NCI-H748 (cell line): ENCODE data around the gene HGD.

Source experiments
- DNase-seq: peaks from one replicate; lab custom pipeline; 2025; ENCODE audit not compliant: unreplicated experiment; lab: John Stamatoyannopoulos, UW

The HGD gene, protein sequence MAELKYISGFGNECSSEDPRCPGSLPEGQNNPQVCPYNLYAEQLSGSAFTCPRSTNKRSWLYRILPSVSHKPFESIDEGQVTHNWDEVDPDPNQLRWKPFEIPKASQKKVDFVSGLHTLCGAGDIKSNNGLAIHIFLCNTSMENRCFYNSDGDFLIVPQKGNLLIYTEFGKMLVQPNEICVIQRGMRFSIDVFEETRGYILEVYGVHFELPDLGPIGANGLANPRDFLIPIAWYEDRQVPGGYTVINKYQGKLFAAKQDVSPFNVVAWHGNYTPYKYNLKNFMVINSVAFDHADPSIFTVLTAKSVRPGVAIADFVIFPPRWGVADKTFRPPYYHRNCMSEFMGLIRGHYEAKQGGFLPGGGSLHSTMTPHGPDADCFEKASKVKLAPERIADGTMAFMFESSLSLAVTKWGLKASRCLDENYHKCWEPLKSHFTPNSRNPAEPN

DNA sequence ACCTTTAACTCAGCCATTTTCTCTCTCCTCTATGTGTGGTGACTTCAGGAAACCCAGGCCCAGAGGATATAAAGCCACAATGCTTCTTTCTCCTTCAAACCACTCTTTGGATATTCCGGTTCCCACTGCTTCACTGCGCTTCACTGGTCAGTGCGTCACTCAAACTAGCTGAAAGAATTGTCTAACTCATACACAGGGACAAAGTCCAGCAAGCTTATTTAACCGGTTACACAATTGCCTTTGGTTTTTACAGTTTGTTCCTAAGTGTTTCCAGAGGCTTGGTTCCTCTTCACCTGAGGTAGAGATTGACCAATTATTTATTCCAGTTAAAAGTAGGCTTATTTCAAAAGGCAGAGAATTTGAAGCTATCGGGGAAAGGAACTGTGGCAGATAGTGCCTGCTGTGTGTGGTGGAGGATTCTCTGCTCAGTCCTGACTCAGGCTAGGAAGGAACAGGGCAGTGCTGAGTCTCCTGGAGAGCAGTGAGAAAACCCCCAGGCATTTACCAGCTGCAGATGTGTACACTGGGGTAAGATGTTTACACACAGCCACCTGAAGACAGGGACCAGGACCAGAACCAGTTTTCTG is at the start of gene HGD:
Gene HGD, minus strand, starts transcription at position 145 of the 587 bp plus-strand sequence. Its CDS starts 128 bp downstream, at position 17.
- DNase-seq: no peak

DNA sequence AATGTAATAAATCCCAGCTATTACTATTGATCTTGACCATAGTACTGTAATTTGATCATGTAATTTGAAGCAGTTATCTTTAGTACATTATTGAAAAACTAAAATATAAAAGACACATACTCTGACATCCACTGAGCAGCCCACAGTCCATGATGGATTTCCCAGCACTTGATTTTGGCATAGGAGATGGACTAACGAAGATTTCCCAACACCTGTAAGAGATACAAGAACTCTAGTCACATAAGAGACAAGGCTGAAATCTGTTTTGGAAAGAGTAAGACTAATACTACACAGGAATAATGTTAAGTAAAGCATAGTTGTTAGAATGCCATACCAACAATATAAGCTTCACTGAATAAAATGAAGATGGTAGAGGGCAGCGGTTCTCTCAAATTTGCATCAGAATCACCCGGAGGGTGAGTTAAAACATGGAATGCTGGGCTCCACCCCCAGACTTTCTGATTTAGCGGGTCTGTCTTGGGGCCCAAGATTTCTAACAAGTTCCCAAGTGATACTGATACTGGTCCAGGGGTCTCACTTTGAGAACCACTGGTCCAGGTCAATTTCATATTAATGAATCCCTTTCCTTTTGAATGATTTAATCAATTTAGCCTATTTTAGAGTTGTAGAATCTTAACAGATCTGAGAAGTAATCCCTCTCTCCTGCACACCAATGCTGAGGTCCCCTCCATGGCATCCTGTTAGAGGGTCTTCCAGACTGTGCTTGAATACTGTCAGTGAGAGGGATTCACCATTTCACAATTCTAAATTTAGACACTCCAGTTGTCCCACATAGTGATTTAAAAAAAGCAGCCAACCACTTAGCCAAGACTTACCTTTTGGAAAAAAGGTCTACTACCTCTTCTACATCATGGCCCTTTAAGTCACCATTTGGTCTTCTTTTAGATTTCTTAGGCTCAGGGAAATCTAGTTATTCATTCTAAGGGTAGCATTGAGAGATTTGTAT is 48.8 kb upstream of the HGD start:
- no peak for DNase-seq

DNA sequence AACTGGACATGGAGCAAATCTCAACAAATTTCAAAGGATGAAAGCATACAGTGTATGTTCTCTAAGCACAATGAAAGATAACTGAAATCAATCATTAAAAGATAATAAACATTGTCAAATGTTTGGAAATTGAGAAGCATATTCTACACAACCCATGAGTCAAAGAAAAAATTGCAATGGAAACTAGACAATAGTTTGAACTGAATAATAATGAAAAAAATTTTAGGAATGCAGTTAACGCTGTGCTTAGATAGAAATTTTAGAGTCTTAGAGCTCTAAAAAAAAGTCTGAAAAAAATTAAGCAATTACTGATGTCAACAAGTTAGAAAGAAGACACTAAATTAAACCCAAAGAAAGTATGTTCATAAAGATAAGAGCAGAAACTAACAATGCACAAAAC is 44.8 kb upstream of the HGD start:
- DNase-seq: no peak

DNA sequence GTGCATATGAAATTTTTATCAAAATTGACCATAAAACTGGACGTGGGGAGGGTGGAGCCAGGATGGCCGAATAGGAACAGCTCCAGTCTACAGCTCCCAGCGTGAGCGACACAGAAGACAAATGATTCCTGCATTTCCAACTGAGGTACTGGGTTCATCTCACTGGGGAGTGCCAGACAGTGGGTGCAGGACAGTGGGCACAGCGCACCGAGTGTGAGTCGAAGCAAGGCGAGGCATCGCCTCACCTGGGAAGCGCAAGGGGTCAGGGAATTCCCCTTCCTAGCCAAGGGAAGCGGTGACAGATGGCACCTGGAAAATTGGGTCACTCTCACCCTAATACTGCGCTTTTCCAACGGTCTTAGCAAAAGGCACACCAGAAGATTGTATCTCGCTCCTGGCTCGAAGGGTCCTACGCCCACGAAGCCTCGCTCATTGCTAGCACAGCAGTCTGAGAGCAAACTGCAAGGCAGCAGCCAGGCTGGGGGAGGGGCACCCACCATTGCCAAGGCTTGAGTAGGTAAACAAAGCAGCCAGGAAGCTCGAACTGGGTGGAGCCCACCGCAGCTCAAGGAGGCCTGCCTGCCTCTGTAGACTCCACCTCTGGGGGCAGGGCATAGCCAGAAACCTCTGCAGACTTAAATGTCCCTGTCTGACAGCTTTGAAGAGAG is 37.3 kb upstream of the HGD start:
- DNase-seq: peak; percentile 43

DNA sequence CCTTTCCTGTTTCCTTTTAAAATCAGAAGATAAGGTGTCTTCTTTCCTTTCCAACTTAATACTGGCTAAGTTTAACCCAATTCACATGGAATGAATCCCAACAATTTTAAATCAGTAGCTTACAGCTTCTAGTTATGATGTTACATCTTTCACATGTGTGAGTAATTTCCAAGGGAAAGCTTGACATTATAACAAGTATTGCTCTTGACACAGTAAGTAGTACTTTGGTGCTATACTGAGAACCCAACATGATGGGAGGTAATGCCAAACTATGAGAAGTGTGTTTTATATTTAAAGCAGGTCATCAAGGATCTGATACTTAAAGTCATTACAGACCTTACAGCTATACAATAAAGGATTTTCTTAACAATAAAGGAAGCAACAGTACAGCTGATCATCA is 31.2 kb upstream of the HGD start:
- no peak for DNase-seq

DNA sequence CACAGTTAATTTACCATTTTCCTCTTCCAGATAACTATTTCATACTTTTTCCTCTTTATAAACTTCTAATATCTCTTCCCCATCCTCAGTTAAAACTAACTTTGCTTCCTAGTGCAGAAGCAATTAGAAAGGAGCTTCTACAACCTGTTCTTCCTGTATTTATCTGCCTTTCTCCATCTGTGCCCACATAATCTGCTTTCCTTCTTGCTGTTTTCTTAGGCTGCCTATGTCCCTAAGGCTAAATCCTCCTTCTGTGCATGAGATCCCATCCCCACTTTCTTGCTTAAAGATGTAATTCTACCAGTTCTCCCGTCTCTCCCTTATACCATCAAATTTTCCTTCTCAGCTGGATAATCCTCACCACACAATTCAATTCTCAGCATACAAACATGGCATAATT is 28.3 kb upstream of the HGD start:
- no peak for DNase-seq

DNA sequence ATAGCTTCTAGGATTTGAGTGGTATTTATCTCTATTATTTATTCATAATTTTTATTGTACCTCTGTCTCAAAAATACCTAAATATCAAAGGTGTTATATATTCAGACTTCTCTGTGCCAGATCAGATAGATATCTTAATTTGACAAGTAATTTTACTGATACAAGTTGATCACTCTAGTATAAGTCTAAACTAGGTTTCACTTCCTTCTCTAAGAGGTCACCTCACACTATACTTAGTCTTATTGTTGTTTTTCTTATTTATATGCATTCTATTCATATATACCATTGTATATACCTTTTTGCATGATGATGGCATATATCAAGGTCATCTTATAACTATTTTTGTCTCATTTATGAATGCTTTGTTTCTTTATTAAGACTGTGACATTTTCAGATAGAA is 26.4 kb upstream of the HGD start:
- no peak for DNase-seq

DNA sequence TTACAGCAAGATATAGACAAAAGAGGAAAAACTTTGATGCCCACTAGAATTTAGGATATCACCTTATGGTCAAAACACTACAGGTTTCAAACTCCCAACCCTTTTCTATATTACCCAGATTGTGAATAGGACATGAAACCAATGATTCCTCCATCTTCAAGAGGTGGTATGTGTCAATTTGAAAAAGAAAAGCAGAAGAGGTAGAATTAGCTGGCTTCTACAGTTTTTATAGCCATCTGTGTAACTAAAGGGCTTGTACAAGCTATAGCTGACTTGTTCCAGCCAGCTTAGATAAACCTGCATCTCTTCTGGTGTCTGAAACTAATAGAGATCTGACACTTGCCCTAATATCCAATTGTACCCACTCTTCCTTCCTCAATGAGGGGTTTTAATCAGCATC is 24.9 kb upstream of the HGD start:
- no peak for DNase-seq

DNA sequence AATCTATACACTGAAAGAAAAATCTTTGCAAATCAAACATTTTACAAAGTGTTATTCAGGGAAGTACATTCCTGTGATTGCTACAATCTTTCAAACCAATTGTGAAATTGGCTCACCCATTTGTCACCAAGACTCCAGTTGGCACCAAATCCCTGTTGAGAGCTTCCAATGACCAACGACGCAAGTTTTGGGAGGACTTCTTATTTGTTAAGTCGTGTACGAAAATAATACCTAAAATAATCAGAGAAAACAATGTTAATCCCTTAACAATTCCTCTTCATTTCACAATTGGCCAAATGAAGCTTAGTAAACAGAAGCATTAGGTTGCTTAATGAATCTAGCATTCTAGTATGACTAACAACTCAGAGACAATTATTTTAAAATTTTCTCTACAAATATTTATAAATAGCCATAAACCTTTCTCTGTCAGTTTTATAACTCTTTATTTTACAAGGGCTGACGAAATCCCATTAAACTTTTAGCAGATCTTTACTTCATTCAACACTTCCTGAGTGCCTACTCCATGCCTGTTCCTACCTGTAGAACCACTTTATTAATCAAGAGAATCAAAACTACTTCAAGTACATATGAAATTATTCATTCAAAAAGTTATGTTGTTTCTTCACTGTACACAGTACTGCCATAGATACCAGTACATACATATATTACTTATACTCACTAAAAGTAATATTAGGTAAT is 24.0 kb upstream of the HGD start:
- no peak for DNase-seq

DNA sequence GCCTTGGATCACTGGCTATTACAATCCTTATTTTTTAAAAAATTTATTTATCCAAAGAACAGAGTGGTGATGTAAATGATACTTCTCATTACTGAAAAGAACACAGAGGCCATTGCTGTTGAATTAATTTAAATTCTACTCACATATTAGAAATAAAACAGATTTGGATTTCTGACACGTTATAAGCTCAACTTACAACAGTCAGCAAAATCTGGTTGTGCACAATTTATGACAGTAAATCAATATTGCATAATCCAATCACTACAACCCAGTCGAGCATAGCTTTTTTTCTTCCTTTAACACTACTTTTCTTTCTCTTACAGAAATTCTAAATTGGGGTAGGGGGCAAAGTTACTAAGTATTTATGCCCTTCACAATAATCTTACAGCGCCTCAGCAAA is 17.3 kb upstream of the HGD start:
- DNase-seq: no peak

DNA sequence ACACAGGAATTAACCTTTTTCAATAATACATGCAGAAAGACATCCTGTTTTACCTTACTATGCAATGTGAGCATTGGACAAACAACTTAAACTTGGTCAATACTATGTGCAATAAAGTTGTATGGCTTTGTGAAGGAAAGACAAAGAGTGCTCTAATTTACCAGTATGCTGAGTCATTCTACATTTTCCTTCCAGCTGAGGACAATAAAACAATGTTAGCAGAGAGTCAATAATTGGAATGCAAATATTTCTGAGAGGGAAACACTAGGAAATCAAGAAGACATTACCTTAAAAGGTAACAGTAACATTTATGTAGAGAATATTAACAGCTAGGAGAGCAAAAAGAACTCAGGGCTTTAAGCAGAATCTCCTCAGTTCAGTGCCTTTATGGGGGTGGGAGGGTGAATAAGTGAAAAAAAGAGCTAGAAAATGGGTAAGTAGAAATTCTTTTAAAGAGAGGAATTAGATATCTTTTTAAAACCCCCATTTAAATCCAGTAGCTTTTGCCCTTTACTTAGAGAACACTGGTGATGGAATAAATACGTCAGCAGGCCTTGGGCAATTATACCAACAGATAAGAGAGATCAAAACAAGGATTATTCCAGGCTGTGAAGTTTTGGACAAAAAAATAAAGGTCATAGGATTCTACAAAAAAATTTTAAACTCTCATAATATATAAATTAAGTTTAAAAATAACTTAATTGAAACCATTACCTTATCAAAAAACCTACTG is 11.6 kb upstream of the HGD start:
- DNase-seq: peak; percentile 79

DNA sequence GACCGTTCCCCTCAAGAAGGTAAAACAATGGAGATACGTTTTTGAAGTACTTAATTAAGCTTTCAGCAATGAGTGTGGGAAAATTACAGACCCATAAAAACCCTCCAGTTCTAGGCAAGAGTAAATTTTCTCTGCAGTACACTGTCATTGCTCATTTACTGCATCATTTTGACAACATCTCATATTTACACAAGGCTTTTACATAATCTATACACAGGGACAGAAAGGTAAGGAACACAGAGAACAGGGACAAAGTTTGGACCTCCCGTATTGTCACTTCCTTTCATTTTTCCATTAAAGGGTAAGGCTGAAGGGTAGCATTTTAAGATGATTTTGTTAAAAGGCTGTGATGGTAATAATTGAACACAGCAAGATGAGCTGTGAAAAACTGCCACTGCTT is 7.4 kb upstream of the HGD start:
- peak; percentile 55 for DNase-seq

DNA sequence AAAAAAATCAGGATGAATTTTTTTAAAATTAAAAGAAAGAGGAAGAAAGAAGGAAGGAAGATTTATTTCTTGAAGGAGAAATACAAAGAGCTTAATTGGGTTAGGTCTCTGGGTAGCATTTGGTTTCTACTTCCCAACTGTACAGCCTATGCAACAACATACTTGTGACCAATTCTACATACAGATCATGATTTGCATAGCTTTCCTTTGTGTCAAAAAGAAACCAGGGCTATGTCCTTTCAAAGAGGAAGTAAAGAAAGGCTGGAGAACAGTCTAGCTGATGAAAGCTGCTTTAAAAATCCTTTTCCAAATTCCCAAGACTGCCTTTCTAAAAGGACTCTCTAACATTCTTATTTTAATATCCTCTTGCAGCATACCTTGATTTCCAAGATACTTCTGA is 6.1 kb upstream of the HGD start:
- no peak for DNase-seq

DNA sequence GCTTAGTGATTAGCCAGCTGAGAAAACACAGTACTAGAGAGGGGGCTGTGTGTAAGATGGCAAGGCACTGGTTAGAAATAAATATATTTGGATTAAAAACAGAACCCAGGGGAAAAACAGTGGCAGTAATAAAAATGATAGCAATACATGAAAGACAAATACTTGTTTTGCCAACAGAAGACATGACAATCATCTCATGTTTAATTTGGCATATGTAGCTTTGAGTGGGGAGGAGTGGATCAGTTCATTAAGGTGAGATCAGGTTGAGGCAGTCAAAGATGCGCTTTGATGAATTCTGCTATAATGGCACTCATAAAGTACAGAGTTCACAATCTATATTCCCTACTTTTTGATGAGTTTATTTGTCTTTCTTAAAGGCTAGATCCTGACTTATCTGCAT is 3.4 kb upstream of the HGD start:
- DNase-seq: no peak

DNA sequence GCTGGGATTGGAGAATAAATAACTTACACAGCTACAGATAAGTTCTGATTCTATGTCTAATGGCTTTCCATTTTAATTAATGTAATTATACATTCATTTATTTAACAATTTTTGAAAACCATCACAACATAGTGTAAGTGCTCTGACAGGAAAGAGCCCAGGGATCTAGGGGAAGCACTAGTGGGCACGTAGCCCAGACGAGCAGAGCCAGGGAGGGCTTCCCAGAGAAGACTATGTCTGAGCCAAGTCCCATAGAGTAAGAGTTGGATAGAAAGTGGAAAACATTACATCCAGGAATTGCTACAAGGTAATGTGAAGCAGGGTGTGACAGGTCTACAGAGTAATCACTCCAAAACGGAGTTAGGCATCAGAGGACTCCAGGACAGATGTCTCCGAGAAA is 2.9 kb upstream of the HGD start:
- DNase-seq: no peak

DNA sequence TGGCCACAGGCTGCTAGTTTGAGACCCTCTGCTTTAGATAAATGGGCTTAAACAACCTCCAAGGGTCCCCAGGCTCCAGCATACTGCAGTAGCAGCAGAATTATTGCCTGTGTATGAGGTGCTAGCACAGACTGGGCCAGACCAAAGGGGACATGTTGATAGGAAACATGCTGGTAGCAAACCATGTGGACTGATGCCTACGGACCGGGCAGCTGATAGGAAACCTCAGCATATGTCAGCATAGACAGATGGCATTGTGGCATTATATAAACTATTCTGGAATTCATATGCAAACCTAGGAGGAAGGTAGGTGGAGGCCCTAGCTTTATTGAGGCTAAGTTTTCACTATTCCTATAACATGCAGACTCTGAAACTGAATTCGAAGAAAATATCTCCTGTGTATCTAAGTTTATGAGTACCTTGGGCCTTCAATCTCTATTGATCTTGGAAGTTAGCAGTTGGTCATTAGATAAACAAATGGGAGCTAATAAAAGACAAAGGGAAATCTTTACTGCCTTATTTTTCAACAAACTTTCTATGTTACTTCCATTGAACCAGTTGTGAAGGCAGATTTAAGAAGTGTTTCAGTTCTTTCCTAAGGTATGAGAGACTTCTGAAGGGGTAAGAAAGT is 1.7 kb upstream of the HGD start:
- no peak for DNase-seq

DNA sequence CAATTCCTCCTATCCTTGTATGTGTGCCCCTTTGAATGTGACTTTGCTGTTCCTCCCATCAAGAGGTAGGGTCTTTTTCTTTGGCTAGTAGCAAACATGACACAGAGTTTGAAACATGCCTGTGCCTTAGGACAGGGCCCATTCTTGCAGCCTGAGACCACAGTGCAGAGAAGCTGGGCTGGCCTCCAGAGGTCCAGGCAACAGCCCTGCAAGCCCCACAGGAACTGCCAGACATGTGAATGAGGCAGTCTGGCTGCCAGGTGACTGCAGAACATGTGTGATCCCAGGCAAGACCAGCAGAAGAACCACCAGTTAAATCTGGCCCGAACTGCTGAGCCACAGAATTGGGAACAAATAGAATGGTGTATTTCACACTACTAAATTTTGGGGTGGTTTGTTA is 1.2 kb upstream of the HGD start:
- DNase-seq: no peak

DNA sequence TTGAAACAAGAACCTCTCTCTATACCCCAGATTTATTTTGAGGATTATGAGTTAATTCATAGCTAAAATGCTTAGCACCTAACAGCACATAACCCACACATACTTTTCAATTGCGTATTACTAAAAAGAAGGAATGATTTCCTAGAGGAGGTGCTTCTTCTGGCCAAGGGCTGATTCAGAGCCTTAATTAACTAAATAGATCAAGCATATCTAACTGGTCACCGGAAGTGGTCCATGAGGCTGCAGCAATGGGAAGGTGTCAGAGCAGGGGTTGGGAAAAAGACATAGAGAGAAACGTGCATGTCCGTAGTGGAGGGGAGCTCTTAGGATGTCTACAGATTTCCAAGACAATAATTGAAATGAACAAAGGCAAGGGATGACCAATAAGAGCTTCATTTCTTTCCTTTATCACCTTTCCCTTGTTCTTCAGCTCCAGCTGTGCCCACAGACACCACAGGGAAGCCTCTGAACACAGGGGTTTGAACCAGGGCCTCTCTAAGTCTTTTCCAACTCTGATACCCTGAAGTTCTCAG is 467 bp downstream of the HGD start:
- no peak for DNase-seq

DNA sequence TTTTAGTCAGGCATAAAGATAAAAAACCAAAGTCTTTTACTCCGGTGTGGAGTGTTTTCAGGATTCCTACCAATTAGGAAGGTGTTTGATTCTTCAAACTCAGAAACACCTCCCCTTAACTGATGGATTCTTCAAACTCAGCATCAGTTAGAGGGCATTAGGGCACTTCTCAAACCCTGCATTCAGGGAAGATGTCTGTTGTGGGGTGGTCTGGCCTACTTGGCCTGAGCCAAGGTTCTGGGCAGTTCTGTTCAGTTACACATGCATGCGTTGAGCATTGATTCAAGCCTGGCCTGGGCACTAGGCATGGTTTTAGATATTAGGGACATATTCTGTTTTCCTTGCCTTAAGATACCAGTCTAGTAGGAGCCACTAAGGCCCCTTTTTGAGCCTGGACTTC is 1.0 kb downstream of the HGD start:
- DNase-seq: no peak
